Thymus (tissue), 11 donors: ENCODE data around the gene TBX4. TPM values are rescaled to one million over a fixed set of nuclear protein-coding genes. Genes with fewer than 3 reads are reported as not detected.

Source experiments
- DNase-seq, 9 donors: peaks; one replicate each; pipeline ENCODE4 v3.0.0-alpha.2; 2013; ENCODE audit warnings: low spot score in 9 of 9, low read depth in 6 of 9, missing footprints in 1 of 9
- H3K27ac ChIP-seq, 2 donors: one replicate each; pipeline ENCODE4 v1.5.1; 2013; ENCODE audit warnings: control low read depth in 1 of 2, low read depth in 1 of 2, low read length in 1 of 2, mild to moderate bottlenecking in 1 of 2, moderate library complexity in 1 of 2
- H3K27me3 ChIP-seq, 2 donors: one replicate each; pipeline ENCODE4 v1.5.1; 2013; ENCODE audit warnings: low read length in 1 of 2; ENCODE audit not compliant: control insufficient read depth in 2 of 2, insufficient read depth in 1 of 2
- H3K36me3 ChIP-seq, 2 donors: one replicate each; pipeline ENCODE4 v1.5.1; 2013; ENCODE audit warnings: low read length in 1 of 2, mild to moderate bottlenecking in 1 of 2, moderate library complexity in 1 of 2; ENCODE audit not compliant: control insufficient read depth in 2 of 2, insufficient read depth in 2 of 2
- H3K4me1 ChIP-seq, 2 donors: one replicate each; pipeline ENCODE4 v1.5.1; 2013; ENCODE audit warnings: low read length in 2 of 2; ENCODE audit not compliant: control insufficient read depth in 2 of 2, insufficient read depth in 2 of 2
- H3K4me3 ChIP-seq, 2 donors: one replicate each; pipeline ENCODE4 v1.5.1; 2013; ENCODE audit warnings: low read length in 2 of 2, control low read depth in 1 of 2, mild to moderate bottlenecking in 1 of 2
- H3K9me3 ChIP-seq, 2 donors: one replicate each; pipeline ENCODE4 v1.5.1; 2013; ENCODE audit warnings: low read length in 1 of 2, mild to moderate bottlenecking in 1 of 2; ENCODE audit not compliant: control insufficient read depth in 2 of 2, insufficient read depth in 1 of 2
- WGBS: extraction: QIAGEN DNeasy Blood & Tissue Kit; methylation state at CpG from one replicate; pipeline ENCODE4 v1.1.7; 2013; 5-methylcytosine and 5-hydroxymethylcytosine counted together
- polyA plus RNA-seq: library from polyadenylated mRNA; stranded (reverse); fragments of 200-250 nt; gene quantifications from one replicate; pipeline ENCODE4 v1.2.3, GENCODE V29; 2013
- total RNA-seq: library from RNA; stranded (reverse); fragments of 120-200 nt; gene quantifications from one replicate; pipeline ENCODE4 v1.2.4, GENCODE V29; 2013
- donor health status: healthy.

The TBX4 gene
- total and polyA plus RNA-seq, 2 donors = 0.11 to 0.14 TPM

DNA sequence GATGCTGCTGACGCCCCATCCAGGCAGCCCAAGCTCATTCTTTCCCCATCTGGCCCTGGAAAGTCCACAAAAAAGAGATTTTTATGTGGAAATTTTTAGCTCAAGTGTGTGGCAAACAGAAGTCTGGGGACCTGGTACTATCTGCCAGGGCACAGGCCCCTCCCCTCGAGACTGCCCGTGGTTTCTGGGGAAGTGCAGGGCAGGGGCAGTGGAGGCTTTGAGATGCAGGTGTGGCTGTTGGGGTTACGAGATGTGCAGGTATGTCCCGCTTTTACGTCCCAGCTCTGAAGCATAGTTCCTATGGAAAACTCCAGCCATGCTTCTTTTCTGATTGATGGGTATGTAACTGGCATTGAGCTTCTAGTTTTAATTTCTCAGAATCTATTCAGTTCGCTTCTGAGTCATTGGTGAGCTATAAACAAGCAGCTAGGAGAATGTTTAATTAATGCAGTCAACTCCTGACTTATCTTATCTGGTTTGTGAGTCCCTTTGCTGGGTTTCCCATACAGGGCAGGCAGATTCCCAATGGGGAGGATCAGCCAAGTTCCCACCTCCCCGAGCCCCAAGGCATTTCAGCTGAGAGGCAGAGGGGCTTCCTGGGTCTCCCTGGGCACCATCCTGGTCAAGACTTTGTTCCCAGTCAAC, 16.2 kb downstream of the TBX4 start:
- Histone ChIP-seq H3K36me3 (no peaks in the 10 kb centered on the region), H3K27me3 (peaks cover 7 to 66% of the 10 kb centered on the region in 2 donors), H3K4me3 (no peak overlapping the region), H3K9me3 (no peaks in the 10 kb centered on the region), H3K27ac (no peak overlapping the region), H3K4me1 (no peaks in the 10 kb centered on the region)
- WGBS = 80% methylated on average over 8 of the region's 8 CpGs
- DNase-seq = no peak

DNA sequence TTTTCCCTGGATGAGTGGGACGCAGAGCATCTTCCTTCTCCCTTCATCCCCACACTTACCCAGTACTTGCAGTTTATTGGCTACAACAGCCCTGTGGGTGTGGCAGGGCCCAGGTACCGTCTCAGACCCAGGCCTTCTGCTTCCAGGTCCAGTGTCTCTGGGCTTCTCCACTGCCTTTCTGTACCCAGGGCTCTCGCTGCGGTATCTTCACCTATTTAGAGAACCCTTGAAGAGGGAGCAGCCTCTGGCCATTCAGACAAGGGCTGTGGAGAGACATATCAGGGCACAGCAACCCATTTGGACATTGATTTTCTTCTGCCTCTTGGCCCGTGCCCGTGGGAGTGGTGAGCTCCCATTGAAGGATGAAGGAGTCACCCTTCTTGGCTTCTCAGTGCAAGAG, 17.3 kb downstream of the TBX4 start:
- no peak overlapping the region for H3K27ac ChIP-seq

DNA sequence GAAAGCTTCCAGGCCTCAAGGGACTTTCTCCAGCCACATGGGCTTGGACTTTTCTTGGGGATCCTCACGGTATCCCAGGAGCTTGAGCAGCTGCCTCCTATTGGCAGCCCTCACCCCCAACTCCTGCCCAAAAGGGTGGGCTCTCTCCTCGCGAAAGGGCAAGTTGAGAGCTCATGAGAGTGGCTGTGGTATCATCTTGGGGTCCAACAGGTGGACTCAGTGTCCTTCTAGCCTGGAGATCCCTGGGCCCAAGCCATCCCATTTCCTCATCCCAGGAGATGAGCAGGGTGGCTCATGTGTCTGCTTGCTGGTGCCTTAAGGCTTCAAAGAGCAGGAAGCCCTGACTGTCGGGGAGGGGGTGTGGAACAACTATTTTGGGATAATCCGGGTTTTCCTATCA, 17.7 kb downstream of the TBX4 start:
- Histone ChIP-seq H3K27me3 (peaks cover 3 to 54% of the 10 kb centered on the region in 2 donors), H3K4me3 (no peak overlapping the region), H3K9me3 (no peaks in the 10 kb centered on the region), H3K27ac (no peak overlapping the region), H3K36me3 (no peaks in the 10 kb centered on the region), H3K4me1 (no peaks in the 10 kb centered on the region)
- DNase-seq = no peak
- 93% methylated on average over 5 of the region's 5 CpGs for WGBS

More for the DNA sequence above, 17.3 kb downstream of the TBX4 start:
- Histone ChIP-seq H3K4me1 (no peaks in the 10 kb centered on the region), H3K4me3 (no peak overlapping the region), H3K36me3 (no peaks in the 10 kb centered on the region), H3K27me3 (peaks cover 3 to 57% of the 10 kb centered on the region in 2 donors), H3K9me3 (no peaks in the 10 kb centered on the region)
- 97% methylated on average over 6 of the region's 6 CpGs for WGBS
- no peak for DNase-seq

DNA sequence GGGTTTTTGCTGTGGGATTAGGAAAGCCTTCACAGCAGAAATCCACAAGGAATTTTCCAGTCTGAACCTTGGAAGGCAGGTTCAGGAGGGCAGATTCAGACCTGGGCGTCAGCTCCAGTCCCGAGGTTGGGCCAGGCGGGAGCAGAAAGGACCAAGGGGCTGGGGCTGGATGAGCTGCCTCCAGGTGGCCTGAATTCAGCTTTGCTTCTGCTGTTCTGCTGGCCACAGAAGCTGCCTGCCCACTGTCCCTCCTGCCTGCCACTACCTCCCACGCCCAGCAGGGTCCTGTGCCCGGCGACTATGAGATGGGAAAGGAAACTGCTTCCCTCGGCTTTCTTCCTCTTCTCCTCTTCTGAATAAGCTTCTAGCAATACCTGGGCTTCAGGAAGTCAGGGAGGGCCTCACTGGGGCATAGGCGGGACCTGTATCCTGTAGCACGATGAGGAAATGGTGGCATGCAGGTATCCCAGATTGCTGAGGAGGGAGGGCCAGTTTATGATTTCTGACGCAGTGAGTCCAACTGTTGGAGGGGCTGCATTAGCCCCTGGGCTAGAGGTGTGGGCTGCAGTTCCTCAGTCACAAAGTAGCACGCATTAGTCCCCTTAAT, 18.4 kb downstream of the TBX4 start:
- Histone ChIP-seq H3K4me1 (no peaks in the 10 kb centered on the region), H3K9me3 (no peaks in the 10 kb centered on the region), H3K27ac (no peak overlapping the region), H3K27me3 (peaks cover 5 to 50% of the 10 kb centered on the region in 2 donors), H3K4me3 (no peak overlapping the region), H3K36me3 (no peaks in the 10 kb centered on the region)
- 85% methylated on average over 11 of the region's 11 CpGs for WGBS
- no peak for DNase-seq

DNA sequence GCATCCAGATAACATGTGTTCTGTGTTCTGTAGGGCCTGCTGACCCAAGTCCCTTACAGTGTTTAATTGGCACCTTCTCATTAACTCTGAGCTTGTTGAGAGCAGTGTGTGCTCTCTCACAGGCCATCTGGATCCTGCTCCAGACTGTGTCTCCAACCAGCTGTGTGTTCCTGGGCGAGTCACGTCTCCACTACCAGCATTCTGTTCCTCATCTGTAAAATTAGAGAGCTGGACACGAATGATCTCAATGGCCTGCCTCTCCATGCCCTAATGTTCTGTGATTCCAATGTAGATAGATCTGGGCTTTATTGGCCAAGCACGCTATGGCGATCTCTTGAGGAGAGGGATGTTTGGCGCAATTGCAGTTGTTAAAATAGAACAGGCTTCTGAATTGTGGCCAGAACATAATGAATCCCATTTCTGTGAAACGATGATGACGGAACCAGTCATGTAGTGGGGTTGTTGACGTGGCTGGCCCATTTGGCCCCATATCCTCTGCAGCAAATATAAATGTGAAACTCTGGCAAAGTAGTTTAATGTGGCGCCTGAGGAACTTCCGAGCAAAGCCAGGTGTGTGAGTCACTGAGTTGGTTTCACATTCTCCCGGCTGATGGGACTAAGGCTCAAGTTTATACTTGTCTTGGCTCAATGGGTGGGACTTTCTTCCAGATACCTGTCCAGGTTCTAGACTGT, 22.2 kb downstream of the TBX4 start:
- DNase-seq = no peak
- Histone ChIP-seq H3K9me3 (no peaks in the 10 kb centered on the region), H3K27me3 (peaks cover 2 to 38% of the 10 kb centered on the region in 2 donors), H3K4me3 (no peak overlapping the region), H3K36me3 (no peaks in the 10 kb centered on the region), H3K4me1 (no peaks in the 10 kb centered on the region), H3K27ac (no peak overlapping the region)
- 93% methylated on average over 12 of the region's 12 CpGs for WGBS

DNA sequence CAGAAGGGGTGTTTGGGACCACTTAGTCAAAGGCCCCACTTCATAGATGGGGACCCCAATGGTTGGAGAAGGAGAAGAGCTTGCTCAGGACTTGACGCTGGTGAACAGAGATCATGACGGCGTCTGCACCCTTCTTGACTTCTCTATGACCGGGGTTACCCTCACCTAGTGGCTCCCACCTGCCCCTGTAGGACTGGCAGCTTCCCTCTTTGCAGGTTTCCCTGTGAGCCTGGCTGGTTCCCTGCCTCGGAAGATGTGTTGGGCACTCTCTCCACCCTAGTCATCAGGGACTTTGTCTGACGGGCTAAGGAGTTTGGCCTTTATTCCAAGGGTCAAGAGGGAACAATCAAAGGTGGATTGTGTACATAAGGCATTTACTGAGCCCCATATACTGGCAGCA, 22.7 kb downstream of the TBX4 start:
- 93% methylated on average over 6 of the region's 6 CpGs for WGBS
- no peaks in the 10 kb centered on the region for H3K4me1 ChIP-seq
- H3K9me3 ChIP-seq = no peaks in the 10 kb centered on the region
- H3K27ac ChIP-seq = no peak overlapping the region
- no peaks in the 10 kb centered on the region for H3K36me3 ChIP-seq
- peaks cover 2 to 34% of the 10 kb centered on the region in 2 donors for H3K27me3 ChIP-seq
- no peak overlapping the region for H3K4me3 ChIP-seq
- no peak for DNase-seq

DNA sequence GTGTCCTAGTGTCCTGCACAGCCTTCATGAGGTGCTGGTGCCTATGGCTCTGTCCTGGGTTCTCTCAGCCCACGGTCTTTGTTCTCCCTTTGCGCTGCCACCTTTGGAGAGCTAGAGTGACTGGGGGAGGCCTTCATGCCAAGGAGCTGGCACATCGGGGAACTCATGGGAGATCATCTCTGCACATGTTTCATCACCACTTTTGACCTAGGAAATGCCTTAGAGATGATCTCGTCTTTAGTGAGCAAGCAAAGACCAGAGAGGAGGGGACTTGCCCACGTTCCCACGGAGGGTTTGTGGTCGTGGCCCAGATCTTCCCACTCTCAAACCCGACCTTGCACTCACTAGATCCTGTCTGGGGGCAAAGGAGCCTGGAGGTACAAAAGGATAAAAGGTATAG, 23.5 kb downstream of the TBX4 start:
- DNase-seq = no peak
- Histone ChIP-seq H3K4me1 (no peaks in the 10 kb centered on the region), H3K27me3 (peaks cover 2 to 30% of the 10 kb centered on the region in 2 donors), H3K36me3 (no peaks in the 10 kb centered on the region), H3K9me3 (no peaks in the 10 kb centered on the region), H3K4me3 (no peak overlapping the region), H3K27ac (no peak overlapping the region)
- 84% methylated on average over 8 of the region's 8 CpGs for WGBS

DNA sequence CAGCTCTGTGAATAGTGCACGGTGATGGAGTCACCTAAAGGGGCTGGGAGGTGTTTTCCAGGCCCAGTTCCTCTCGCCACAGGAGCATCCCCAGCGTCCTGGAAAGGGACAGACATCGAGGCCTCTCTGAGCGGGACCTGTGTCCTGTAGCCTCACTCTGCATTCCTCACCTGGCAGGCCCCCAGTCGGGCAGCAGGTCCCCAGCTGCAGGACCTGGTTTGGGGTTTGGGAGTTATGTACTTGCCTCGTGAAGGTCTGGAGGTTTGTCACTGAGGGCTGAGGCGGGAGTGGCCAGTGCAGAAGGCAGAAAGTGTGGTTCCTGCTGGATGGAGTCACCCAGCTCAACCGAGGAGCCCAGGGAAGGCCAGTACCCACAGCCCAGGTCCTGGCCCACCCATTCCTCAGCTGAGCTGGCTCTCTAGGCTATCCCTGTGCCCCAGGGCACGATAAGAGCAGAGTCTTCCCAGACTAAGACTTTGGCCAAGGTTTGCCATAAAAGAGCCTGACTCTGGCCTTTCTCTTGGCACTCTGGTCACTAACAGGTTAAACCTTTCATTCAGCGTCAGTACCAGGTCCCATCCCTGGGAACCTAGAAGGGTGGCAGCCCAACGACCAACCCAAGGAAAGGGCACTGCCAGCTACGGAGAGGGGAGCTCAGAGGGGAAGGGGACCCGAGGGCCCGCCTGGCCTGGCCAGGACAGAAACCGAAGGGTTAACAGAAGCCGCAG, 24.4 kb downstream of the TBX4 start:
- peaks cover 2 to 29% of the 10 kb centered on the region in 2 donors for H3K27me3 ChIP-seq
- no peaks in the 10 kb centered on the region for H3K4me1 ChIP-seq
- 76% methylated on average over 17 of the region's 17 CpGs for WGBS
- no peak for DNase-seq
- no peak overlapping the region for H3K27ac ChIP-seq
- H3K36me3 ChIP-seq = no peaks in the 10 kb centered on the region
- H3K4me3 ChIP-seq = no peak overlapping the region
- no peaks in the 10 kb centered on the region for H3K9me3 ChIP-seq
